Stimulated activated CD4-positive, alpha-beta T cell treated with anti-CD3 and anti-CD28 coated beads, Interleukin-15, amount 100 ng/mL, for 24 hours (primary cell): ENCODE results near the gene ACOX1.

Source experiments
- DNase-seq: peaks from one replicate; pipeline ENCODE4 v3.0.0-alpha.2; 2020

ACOX1 gene

GRCh38 chr17:75926456-75926855, 52.5 kb downstream of the ACOX1 start:
- DNase-seq: no peak

- DNase-seq: no peak
Observed at GRCh38 chr17:75925912-75926311, 53.1 kb downstream of the ACOX1 start.

- DNase-seq: no peak
Observed at GRCh38 chr17:75925103-75925502, 53.9 kb downstream of the ACOX1 start.

- DNase-seq: no peak
Observed at GRCh38 chr17:75922963-75923874, 55.7 kb downstream of the ACOX1 start.

- DNase-seq: no peak
Observed at GRCh38 chr17:75922173-75922961, 56.6 kb downstream of the ACOX1 start.

- no peak for DNase-seq
Observed at GRCh38 chr17:75921596-75921995, 57.4 kb downstream of the ACOX1 start.

GRCh38 chr17:75920045-75920560, 58.9 kb downstream of the ACOX1 start:
- DNase-seq: no peak

GRCh38 chr17:75919611-75920010, 59.4 kb downstream of the ACOX1 start:
- DNase-seq: no peak

- DNase-seq: no peak
Observed at GRCh38 chr17:75917917-75918445, 61.0 kb downstream of the ACOX1 start.

- no peak for DNase-seq
Observed at GRCh38 chr17:75917141-75917916, 61.6 kb downstream of the ACOX1 start.

- no peak for DNase-seq
Observed at GRCh38 chr17:75915268-75915667, 63.7 kb downstream of the ACOX1 start.

- no peak for DNase-seq
Observed at GRCh38 chr17:75914643-75915267, 64.2 kb downstream of the ACOX1 start.

GRCh38 chr17:75913537-75914210, 65.3 kb downstream of the ACOX1 start:
- DNase-seq: no peak

GRCh38 chr17:75910699-75911098, 68.3 kb downstream of the ACOX1 start:
- DNase-seq: no peak

- no peak for DNase-seq
Observed at GRCh38 chr17:75909812-75910274, 69.1 kb downstream of the ACOX1 start.

- DNase-seq: no peak
Observed at GRCh38 chr17:75909051-75909811, 69.7 kb downstream of the ACOX1 start.

GRCh38 chr17:75908201-75908600, 70.8 kb downstream of the ACOX1 start:
- DNase-seq: no peak

- no peak for DNase-seq
Observed at GRCh38 chr17:75906143-75906884, 72.7 kb downstream of the ACOX1 start.

GRCh38 chr17:75904749-75905521, 74.0 kb downstream of the ACOX1 start, which contains the start of gene MRPL38:
MRPL38 (minus strand) TSS chr17:75904884; CDS start chr17:75904875, 9 bp downstream.
- DNase-seq: peak; percentile 96
